ENCODE results near the gene XPOT. TPM values are rescaled to one million over a fixed set of nuclear protein-coding genes. Genes with fewer than 3 reads are reported as not detected.

XPOT gene
- total and polyA plus RNA-seq, 4 donors: 21.1 to 65.7 (median 36.6) TPM

DNA sequence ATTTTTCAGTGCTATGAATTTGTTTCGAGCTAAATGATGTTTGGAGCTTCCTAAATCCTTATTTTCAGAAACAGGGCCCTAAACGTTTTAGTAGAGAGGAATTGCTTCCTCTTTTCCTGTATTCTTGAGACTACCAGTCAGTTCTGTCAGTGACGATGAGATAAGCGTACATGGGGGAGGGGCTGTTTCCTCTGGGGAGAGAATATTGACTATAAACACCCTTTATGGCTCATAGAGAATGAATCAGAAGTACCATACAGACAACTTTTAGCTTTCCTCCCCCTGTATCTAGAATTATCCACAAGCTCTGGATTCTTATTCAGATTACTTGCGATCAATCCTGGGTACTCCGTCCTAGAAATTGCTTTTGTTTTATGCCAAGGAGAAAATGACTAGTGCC, 52.8 kb downstream of the XPOT start:
- Histone ChIP-seq H3K27ac (ENCODE audit: low read depth in 1 of 2, low read length in 1 of 2) (no peak overlapping the region), H3K36me3 (ENCODE audit: control insufficient read depth in 4 of 4, insufficient read depth in 4 of 4, low read length in 4 of 4) (peaks cover 4 to 10% (median 8%) of the 10 kb centered on the region in 4 donors), H3K4me1 (ENCODE audit: control insufficient read depth in 5 of 5, insufficient read depth in 5 of 5, low read length in 5 of 5) (peaks cover 0 to 20% (median 12%) of the 10 kb centered on the region in 5 donors), H3K4me3 (no peak overlapping the region), H3K9ac (ENCODE audit: insufficient read depth in 1 of 2, low read length in 2 of 2) (no peak overlapping the region), H3K9me3 (ENCODE audit: control insufficient read depth in 4 of 4, insufficient read depth in 3 of 4, low read length in 3 of 4) (no peaks in the 10 kb centered on the region), H3K27me3 (ENCODE audit: control insufficient read depth in 3 of 3, insufficient read depth in 3 of 3, low read length in 2 of 3) (no peaks in the 10 kb centered on the region)
- 39 to 55% methylated on average over 6 of the region's 6 CpGs for WGBS, 2 donors
- DNase-seq: peak in 1 of 3 donors; percentile 20
- ATAC-seq (ENCODE audit: insufficient read depth, low FRiP score): no peak
- TF ChIP-seq, protein P1, sequence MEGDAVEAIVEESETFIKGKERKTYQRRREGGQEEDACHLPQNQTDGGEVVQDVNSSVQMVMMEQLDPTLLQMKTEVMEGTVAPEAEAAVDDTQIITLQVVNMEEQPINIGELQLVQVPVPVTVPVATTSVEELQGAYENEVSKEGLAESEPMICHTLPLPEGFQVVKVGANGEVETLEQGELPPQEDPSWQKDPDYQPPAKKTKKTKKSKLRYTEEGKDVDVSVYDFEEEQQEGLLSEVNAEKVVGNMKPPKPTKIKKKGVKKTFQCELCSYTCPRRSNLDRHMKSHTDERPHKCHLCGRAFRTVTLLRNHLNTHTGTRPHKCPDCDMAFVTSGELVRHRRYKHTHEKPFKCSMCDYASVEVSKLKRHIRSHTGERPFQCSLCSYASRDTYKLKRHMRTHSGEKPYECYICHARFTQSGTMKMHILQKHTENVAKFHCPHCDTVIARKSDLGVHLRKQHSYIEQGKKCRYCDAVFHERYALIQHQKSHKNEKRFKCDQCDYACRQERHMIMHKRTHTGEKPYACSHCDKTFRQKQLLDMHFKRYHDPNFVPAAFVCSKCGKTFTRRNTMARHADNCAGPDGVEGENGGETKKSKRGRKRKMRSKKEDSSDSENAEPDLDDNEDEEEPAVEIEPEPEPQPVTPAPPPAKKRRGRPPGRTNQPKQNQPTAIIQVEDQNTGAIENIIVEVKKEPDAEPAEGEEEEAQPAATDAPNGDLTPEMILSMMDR (IDR thresholded peaks at IDR 0.05; ENCODE audit: control extremely low read depth, extremely low read depth): no peak

DNA sequence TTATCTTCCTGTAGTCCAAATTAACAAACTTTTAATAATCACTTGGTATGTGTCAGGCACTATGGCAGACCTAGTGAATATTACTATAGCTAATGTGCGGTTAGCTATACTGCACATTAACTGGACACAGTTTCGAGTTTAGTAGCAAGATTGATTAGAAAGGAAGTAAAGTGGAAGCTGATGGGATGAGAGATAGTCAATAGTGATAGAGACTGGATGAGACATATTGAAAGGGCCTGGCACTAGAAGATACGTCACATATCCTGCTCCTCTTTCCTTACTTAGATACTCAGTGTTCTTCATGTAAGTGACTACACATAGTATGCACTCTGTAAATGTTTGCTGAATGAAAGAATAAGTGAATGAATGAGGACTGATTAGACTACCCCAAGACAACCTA, 53.3 kb downstream of the XPOT start:
- no peaks in the 10 kb centered on the region for H3K9me3 ChIP-seq (ENCODE audit: control insufficient read depth in 4 of 4, insufficient read depth in 3 of 4, low read length in 3 of 4)
- DNase-seq: no peak
- peaks cover 4 to 11% (median 10%) of the 10 kb centered on the region in 4 donors for H3K36me3 ChIP-seq (ENCODE audit: control insufficient read depth in 4 of 4, insufficient read depth in 4 of 4, low read length in 4 of 4)
- WGBS, 2 donors: 68 to 77% methylated on average over 3 of the region's 3 CpGs
- H3K27me3 ChIP-seq (ENCODE audit: control insufficient read depth in 3 of 3, insufficient read depth in 3 of 3, low read length in 2 of 3): no peaks in the 10 kb centered on the region
- no peak overlapping the region for H3K27ac ChIP-seq (ENCODE audit: low read depth in 1 of 2, low read length in 1 of 2)
- TF ChIP-seq, protein P1 (IDR thresholded peaks at IDR 0.05; ENCODE audit: control extremely low read depth, extremely low read depth): no peak
- peaks cover 0 to 20% (median 12%) of the 10 kb centered on the region in 5 donors for H3K4me1 ChIP-seq (ENCODE audit: control insufficient read depth in 5 of 5, insufficient read depth in 5 of 5, low read length in 5 of 5)
- no peak overlapping the region for H3K4me3 ChIP-seq
- no peak overlapping the region for H3K9ac ChIP-seq (ENCODE audit: insufficient read depth in 1 of 2, low read length in 2 of 2)
- no peak for ATAC-seq (ENCODE audit: insufficient read depth, low FRiP score)

DNA sequence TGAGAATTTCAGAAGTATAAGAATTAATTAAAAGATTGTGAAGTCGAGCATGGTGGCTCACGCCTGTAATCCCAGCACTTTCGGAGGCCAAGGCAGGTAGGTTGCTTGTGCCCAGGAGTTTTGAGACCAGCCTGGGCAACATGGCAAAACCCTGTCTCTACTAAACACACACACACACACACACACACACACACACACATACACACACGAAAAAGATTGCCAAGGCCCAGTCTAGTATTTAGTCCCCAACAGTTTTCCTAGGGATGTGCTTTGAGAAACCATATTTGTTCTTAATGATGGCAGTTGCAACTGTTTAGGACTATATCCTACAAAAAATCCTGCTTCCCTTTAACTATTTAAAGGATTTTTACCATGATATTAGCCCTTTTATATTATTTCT, 53.7 kb downstream of the XPOT start:
- DNase-seq (no peak), ATAC-seq (ENCODE audit: insufficient read depth, low FRiP score) (no peak)
- H3K4me3 ChIP-seq: no peak overlapping the region
- 88 to 92% methylated on average over 4 of the region's 4 CpGs for WGBS, 2 donors
- H3K9me3 ChIP-seq (ENCODE audit: control insufficient read depth in 4 of 4, insufficient read depth in 3 of 4, low read length in 3 of 4): no peaks in the 10 kb centered on the region
- H3K27ac ChIP-seq (ENCODE audit: low read depth in 1 of 2, low read length in 1 of 2): no peak overlapping the region
- H3K27me3 ChIP-seq (ENCODE audit: control insufficient read depth in 3 of 3, insufficient read depth in 3 of 3, low read length in 2 of 3): no peaks in the 10 kb centered on the region
- H3K36me3 ChIP-seq (ENCODE audit: control insufficient read depth in 4 of 4, insufficient read depth in 4 of 4, low read length in 4 of 4): peaks cover 4 to 11% (median 11%) of the 10 kb centered on the region in 4 donors
- H3K4me1 ChIP-seq (ENCODE audit: control insufficient read depth in 5 of 5, insufficient read depth in 5 of 5, low read length in 5 of 5): peaks cover 0 to 19% (median 11%) of the 10 kb centered on the region in 5 donors
- TF ChIP-seq, protein P1 (IDR thresholded peaks at IDR 0.05; ENCODE audit: control extremely low read depth, extremely low read depth): no peak
- no peak overlapping the region for H3K9ac ChIP-seq (ENCODE audit: insufficient read depth in 1 of 2, low read length in 2 of 2)

DNA sequence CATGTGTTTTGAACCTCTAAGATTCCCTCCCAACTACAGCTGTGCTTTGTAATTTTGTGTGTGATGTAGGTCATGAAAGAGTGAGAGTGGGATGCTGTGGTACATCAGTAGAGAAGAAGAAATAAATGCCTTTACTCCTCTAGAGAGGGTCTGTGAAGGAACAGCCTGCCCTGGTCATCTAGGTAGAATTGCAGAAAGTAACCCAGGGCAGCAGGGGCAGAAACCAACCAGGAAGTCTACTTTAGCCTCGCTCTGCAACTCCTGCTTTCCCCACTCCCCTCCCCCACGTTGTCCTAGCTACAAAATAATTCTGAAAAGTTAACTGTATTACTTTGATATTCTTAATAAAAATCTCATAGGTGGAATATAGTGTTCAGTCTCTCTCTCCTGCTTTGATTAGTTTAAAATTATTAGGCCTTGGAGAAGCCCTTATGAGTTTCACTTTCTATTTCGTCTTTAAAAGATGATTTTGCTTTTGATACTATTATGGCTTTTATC, 55.3 kb downstream of the XPOT start:
- Histone ChIP-seq H3K4me3 (no peak overlapping the region), H3K27ac (ENCODE audit: low read depth in 1 of 2, low read length in 1 of 2) (peak overlapping the region; percentile 53 to 60)

More for the DNA sequence above, 55.3 kb downstream of the XPOT start:
- Histone ChIP-seq H3K9me3 (ENCODE audit: control insufficient read depth in 4 of 4, insufficient read depth in 3 of 4, low read length in 3 of 4) (no peaks in the 10 kb centered on the region), H3K36me3 (ENCODE audit: control insufficient read depth in 4 of 4, insufficient read depth in 4 of 4, low read length in 4 of 4) (peaks cover 4 to 13% (median 11%) of the 10 kb centered on the region in 4 donors), H3K9ac (ENCODE audit: insufficient read depth in 1 of 2, low read length in 2 of 2) (peak overlapping the region in 1 of 2 donors; percentile 59), H3K4me1 (ENCODE audit: control insufficient read depth in 5 of 5, insufficient read depth in 5 of 5, low read length in 5 of 5) (peaks cover 0 to 14% (median 8%) of the 10 kb centered on the region in 5 donors), H3K27me3 (ENCODE audit: control insufficient read depth in 3 of 3, insufficient read depth in 3 of 3, low read length in 2 of 3) (no peaks in the 10 kb centered on the region)
- TF ChIP-seq, protein P1 (IDR thresholded peaks at IDR 0.05; ENCODE audit: control extremely low read depth, extremely low read depth): no peak
- WGBS, 2 donors: 13 to 24% methylated on average over 3 of the region's 3 CpGs
- no peak for ATAC-seq (ENCODE audit: insufficient read depth, low FRiP score)
- DNase-seq: no peak

Measured in lung (tissue), 12 donors.